ENCODE data around the gene ADAMTS14.

The ADAMTS14 gene

GRCh38 chr10:70780370-70780760, 108.1 kb downstream of the ADAMTS14 start:
- no peak overlapping the region for H3K27ac ChIP-seq
- DNase-seq (ENCODE audit: low read depth, low spot score), result no peak

GRCh38 chr10:70780772-70781171, 108.5 kb downstream of the ADAMTS14 start:
- no peak overlapping the region for H3K27ac ChIP-seq
- no peak for DNase-seq (ENCODE audit: low read depth, low spot score)

GRCh38 chr10:70781461-70782051, 109.2 kb downstream of the ADAMTS14 start:
- DNase-seq (ENCODE audit: low read depth, low spot score), result no peak
- H3K27ac ChIP-seq, result no peak overlapping the region

GRCh38 chr10:70782086-70782745, 109.9 kb downstream of the ADAMTS14 start:
- DNase-seq (ENCODE audit: low read depth, low spot score), result no peak
- no peak overlapping the region for H3K27ac ChIP-seq

GRCh38 chr10:70782746-70783680, 110.7 kb downstream of the ADAMTS14 start:
- DNase-seq (ENCODE audit: low read depth, low spot score), result no peak
- no peak overlapping the region for H3K27ac ChIP-seq

- DNase-seq (ENCODE audit: low read depth, low spot score), result no peak
- H3K27ac ChIP-seq, result no peak overlapping the region
These were observed 111.7 kb downstream of the ADAMTS14 start for GRCh38 chr10:70784016-70784415.

- H3K27ac ChIP-seq, result no peak overlapping the region
- DNase-seq (ENCODE audit: low read depth, low spot score), result no peak
These were observed 112.2 kb downstream of the ADAMTS14 start for GRCh38 chr10:70784471-70784870.

GRCh38 chr10:70785190-70785589, 112.9 kb downstream of the ADAMTS14 start, which contains the start of gene TBATA:
TSS of gene TBATA (minus strand) at chr10:70785377. CDS start at chr10:70783379, 1,998 bp downstream.
- no peak for DNase-seq (ENCODE audit: low read depth, low spot score)
- no peak within 1 kb of the TSS for H3K27ac ChIP-seq

- no peak overlapping the region for H3K27ac ChIP-seq
- DNase-seq (ENCODE audit: low read depth, low spot score), result no peak
These were observed 114.6 kb downstream of the ADAMTS14 start for GRCh38 chr10:70786799-70787415.

- no peak overlapping the region for H3K27ac ChIP-seq
- DNase-seq (ENCODE audit: low read depth, low spot score), result no peak
These were observed 119.2 kb downstream of the ADAMTS14 start for GRCh38 chr10:70791386-70792039.

GRCh38 chr10:70795613-70796012, 123.3 kb downstream of the ADAMTS14 start:
- H3K27ac ChIP-seq, result no peak overlapping the region
- no peak for DNase-seq (ENCODE audit: low read depth, low spot score)

- H3K27ac ChIP-seq, result no peak overlapping the region
- DNase-seq (ENCODE audit: low read depth, low spot score), result no peak
These were observed 125.5 kb downstream of the ADAMTS14 start for GRCh38 chr10:70797840-70798239.

GRCh38 chr10:70799124-70799523, 126.8 kb downstream of the ADAMTS14 start:
- DNase-seq (ENCODE audit: low read depth, low spot score), result no peak

GRCh38 chr10:70801854-70802253, 129.5 kb downstream of the ADAMTS14 start:
- DNase-seq (ENCODE audit: low read depth, low spot score), result no peak
- no peak overlapping the region for H3K27ac ChIP-seq

More at GRCh38 chr10:70799124-70799523, 126.8 kb downstream of the ADAMTS14 start:
- H3K27ac ChIP-seq, result no peak overlapping the region

GRCh38 chr10:70803775-70804420, 131.6 kb downstream of the ADAMTS14 start:
- peak; percentile 75 for DNase-seq (ENCODE audit: low read depth, low spot score)

GRCh38 chr10:70804421-70804808, 132.1 kb downstream of the ADAMTS14 start:
- peak; percentile 84 for DNase-seq (ENCODE audit: low read depth, low spot score)
- peak overlapping the region; percentile 89 for H3K27ac ChIP-seq

More at GRCh38 chr10:70803775-70804420, 131.6 kb downstream of the ADAMTS14 start:
- peak overlapping the region; percentile 89 for H3K27ac ChIP-seq

- no peak for DNase-seq (ENCODE audit: low read depth, low spot score)
- peak overlapping the region; percentile 89 for H3K27ac ChIP-seq
These were observed 133.4 kb downstream of the ADAMTS14 start for GRCh38 chr10:70805619-70806215.

- H3K27ac ChIP-seq, result no peak overlapping the region
- DNase-seq (ENCODE audit: low read depth, low spot score), result no peak
These were observed 134.5 kb downstream of the ADAMTS14 start for GRCh38 chr10:70806841-70807240.

- no peak for DNase-seq (ENCODE audit: low read depth, low spot score)
- no peak overlapping the region for H3K27ac ChIP-seq
These were observed 135.2 kb downstream of the ADAMTS14 start for GRCh38 chr10:70807556-70807955.

Data from epithelial cell of prostate (primary cell).